Stimulated activated naive CD8-positive, alpha-beta T cell treated with anti-CD3 and anti-CD28 coated beads, Interleukin-15, amount 100 ng/mL, for 72 hours (primary cell): ENCODE measurements around the gene NECTIN4.

ENCODE experiments used
- ATAC-seq: fragments of 150-1000 bp; cut with Tn5 transposase; 2 replicates; pipeline ENCODE4 v1.10.0; 2021; ENCODE audit warnings: mild to moderate bottlenecking, moderate library complexity
- DNase-seq, 2 donors: peaks; one replicate each; pipeline ENCODE4 v3.0.0; 2021 to 2022
- H3K27ac Mint-ChIP-seq, 2 donors: one replicate each; pipeline ENCODE4 v1.8.0; 2022; ENCODE audit warnings: mild to moderate bottlenecking in 2 of 2, mixed read lengths in 2 of 2, moderate library complexity in 2 of 2
- H3K27me3 Mint-ChIP-seq: one replicate; pipeline ENCODE4 v1.8.0; 2022; ENCODE audit warnings: mixed read lengths
- H3K4me1 Mint-ChIP-seq: one replicate; pipeline ENCODE4 v1.8.0; 2022; ENCODE audit warnings: mild to moderate bottlenecking, mixed read lengths
- H3K4me3 Mint-ChIP-seq, 2 donors: one replicate each; pipeline ENCODE4 v1.8.0; 2022; ENCODE audit warnings: mild to moderate bottlenecking in 2 of 2, mixed read lengths in 2 of 2, moderate library complexity in 1 of 2
- H3K9me3 Mint-ChIP-seq, 2 donors: one replicate each; pipeline ENCODE4 v1.8.0; 2022; ENCODE audit warnings: mixed read lengths in 2 of 2

The NECTIN4 gene

GRCh38 chr1:161080441-161081405 is 8.6 kb downstream of the NECTIN4 start:
- Mint-ChIP-seq H3K4me3 (no peak overlapping the region), H3K27me3 (no peaks in the 10 kb centered on the region), H3K4me1 (no peaks in the 10 kb centered on the region), H3K9me3 (no peaks in the 10 kb centered on the region), H3K27ac (peak overlapping the region in 1 of 2 donors; percentile 13)
- DNase-seq (no peak), ATAC-seq (no peak)

GRCh38 chr1:161079436-161080110 is 9.8 kb downstream of the NECTIN4 start:
- H3K4me3 Mint-ChIP-seq = no peak overlapping the region
- ATAC-seq (no peak), DNase-seq (no peak)
- H3K9me3 Mint-ChIP-seq = no peaks in the 10 kb centered on the region
- no peak overlapping the region for H3K27ac Mint-ChIP-seq
- H3K27me3 Mint-ChIP-seq = no peaks in the 10 kb centered on the region
- peaks cover 5% of the 10 kb centered on the region for H3K4me1 Mint-ChIP-seq

DNA sequence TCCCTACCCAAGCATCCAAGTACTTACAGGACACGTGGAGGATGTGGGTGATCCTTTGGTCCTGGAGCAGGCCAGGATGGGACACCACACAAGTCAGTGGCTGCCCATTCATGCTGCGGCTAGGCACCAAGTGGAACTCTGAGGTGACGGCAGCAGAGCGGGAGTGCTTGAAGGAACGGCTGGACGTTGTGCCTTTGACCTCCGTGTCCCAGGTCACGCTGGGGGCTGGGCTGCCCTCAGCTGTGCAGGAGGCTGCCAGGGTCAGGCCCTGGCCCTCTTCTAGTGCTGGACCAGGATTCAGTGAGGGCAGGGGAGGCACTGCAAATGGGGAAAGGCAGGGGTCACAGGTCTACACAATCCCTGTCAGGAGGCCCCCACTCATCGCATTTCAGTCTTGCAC is 11.9 kb downstream of the NECTIN4 start:
- Mint-ChIP-seq H3K27ac (no peak overlapping the region), H3K4me1 (peaks cover 26% of the 10 kb centered on the region), H3K4me3 (no peak overlapping the region), H3K9me3 (no peaks in the 10 kb centered on the region), H3K27me3 (no peaks in the 10 kb centered on the region)
- DNase-seq = no peak
- no peak for ATAC-seq

GRCh38 chr1:161076410-161076809 is 12.9 kb downstream of the NECTIN4 start:
- H3K4me1 Mint-ChIP-seq = peaks cover 36% of the 10 kb centered on the region
- H3K27me3 Mint-ChIP-seq = no peaks in the 10 kb centered on the region
- H3K4me3 Mint-ChIP-seq = no peak overlapping the region
- H3K9me3 Mint-ChIP-seq = no peaks in the 10 kb centered on the region
- H3K27ac Mint-ChIP-seq = peak overlapping the region in 1 of 2 donors; percentile 80
- DNase-seq = no peak
- ATAC-seq = no peak

GRCh38 chr1:161074676-161075368 is 14.5 kb downstream of the NECTIN4 start:
- DNase-seq = no peak
- Mint-ChIP-seq H3K4me3 (no peak overlapping the region), H3K27ac (no peak overlapping the region), H3K27me3 (no peaks in the 10 kb centered on the region), H3K4me1 (peaks cover 52% of the 10 kb centered on the region), H3K9me3 (no peaks in the 10 kb centered on the region)
- ATAC-seq = no peak

GRCh38 chr1:161073474-161074121 is 15.8 kb downstream of the NECTIN4 start:
- Mint-ChIP-seq H3K9me3 (no peaks in the 10 kb centered on the region), H3K4me3 (no peak overlapping the region), H3K4me1 (peaks cover 53% of the 10 kb centered on the region), H3K27ac (peak overlapping the region in 1 of 2 donors; percentile 83), H3K27me3 (no peaks in the 10 kb centered on the region)
- ATAC-seq (no peak), DNase-seq (no peak)

GRCh38 chr1:161072751-161073449 is 16.5 kb downstream of the NECTIN4 start:
- Mint-ChIP-seq H3K4me1 (peaks cover 55% of the 10 kb centered on the region), H3K27me3 (no peaks in the 10 kb centered on the region), H3K9me3 (no peaks in the 10 kb centered on the region), H3K4me3 (no peak overlapping the region), H3K27ac (peak overlapping the region in 1 of 2 donors; percentile 83)
- ATAC-seq = no peak
- DNase-seq = no peak

DNA sequence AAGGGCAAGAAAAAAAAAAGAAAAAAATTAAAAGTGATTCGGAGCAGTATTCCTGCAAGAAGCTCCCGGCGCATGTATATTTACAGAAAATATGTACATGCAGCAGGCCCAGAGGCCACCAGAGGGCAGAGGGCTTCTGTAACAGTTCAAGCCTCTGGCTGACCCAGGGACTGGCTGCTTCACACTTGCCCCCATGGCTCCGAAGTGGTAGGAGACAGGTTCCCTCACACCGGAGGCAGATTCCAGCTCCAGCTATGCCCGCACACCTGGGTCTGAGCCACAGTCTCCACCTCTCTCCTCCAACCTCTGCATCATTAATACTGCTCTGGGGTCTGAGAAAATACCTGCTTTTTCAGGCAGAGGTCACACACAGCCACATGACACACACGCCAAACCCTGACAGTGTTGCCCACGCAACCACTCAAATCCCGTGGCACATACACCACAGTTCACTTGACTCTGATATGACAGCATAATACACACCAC is 17.4 kb downstream of the NECTIN4 start:
- Mint-ChIP-seq H3K4me1 (peaks cover 65% of the 10 kb centered on the region), H3K4me3 (no peak overlapping the region), H3K9me3 (no peaks in the 10 kb centered on the region), H3K27ac (no peak overlapping the region), H3K27me3 (no peaks in the 10 kb centered on the region)
- ATAC-seq (no peak), DNase-seq (peak; percentile 41 to 49)

- no peak overlapping the region for H3K4me3 Mint-ChIP-seq
- ATAC-seq (no peak), DNase-seq (no peak)
- H3K27ac Mint-ChIP-seq = peak overlapping the region in 1 of 2 donors; percentile 99
- no peaks in the 10 kb centered on the region for H3K27me3 Mint-ChIP-seq
- peaks cover 77% of the 10 kb centered on the region for H3K4me1 Mint-ChIP-seq
- H3K9me3 Mint-ChIP-seq = no peaks in the 10 kb centered on the region
Observed at GRCh38 chr1:161070761-161071160, 18.6 kb downstream of the NECTIN4 start.

GRCh38 chr1:161069731-161070270 is 19.6 kb downstream of the NECTIN4 start, which contains the start of gene ARHGAP30:
Gene ARHGAP30 (minus strand): TSS chr1:161069891. CDS start chr1:161069624, 267 bp downstream.
- Mint-ChIP-seq H3K9me3 (no peaks in the 10 kb centered on the region), H3K27ac (peak within 1 kb of the TSS; percentile 97 to 99), H3K4me1 (peaks cover 83% of the 10 kb centered on the region), H3K27me3 (no peaks in the 10 kb centered on the region), H3K4me3 (peak within 1 kb of the TSS; percentile 83 to 94)
- DNase-seq (peak; percentile 77 to 91), ATAC-seq (peak; percentile 92)

GRCh38 chr1:161069241-161069640 is 20.1 kb downstream of the NECTIN4 start:
- Mint-ChIP-seq H3K27me3 (no peaks in the 10 kb centered on the region), H3K4me3 (peak overlapping the region; percentile 83 to 94), H3K4me1 (peaks cover 83% of the 10 kb centered on the region)

DNA sequence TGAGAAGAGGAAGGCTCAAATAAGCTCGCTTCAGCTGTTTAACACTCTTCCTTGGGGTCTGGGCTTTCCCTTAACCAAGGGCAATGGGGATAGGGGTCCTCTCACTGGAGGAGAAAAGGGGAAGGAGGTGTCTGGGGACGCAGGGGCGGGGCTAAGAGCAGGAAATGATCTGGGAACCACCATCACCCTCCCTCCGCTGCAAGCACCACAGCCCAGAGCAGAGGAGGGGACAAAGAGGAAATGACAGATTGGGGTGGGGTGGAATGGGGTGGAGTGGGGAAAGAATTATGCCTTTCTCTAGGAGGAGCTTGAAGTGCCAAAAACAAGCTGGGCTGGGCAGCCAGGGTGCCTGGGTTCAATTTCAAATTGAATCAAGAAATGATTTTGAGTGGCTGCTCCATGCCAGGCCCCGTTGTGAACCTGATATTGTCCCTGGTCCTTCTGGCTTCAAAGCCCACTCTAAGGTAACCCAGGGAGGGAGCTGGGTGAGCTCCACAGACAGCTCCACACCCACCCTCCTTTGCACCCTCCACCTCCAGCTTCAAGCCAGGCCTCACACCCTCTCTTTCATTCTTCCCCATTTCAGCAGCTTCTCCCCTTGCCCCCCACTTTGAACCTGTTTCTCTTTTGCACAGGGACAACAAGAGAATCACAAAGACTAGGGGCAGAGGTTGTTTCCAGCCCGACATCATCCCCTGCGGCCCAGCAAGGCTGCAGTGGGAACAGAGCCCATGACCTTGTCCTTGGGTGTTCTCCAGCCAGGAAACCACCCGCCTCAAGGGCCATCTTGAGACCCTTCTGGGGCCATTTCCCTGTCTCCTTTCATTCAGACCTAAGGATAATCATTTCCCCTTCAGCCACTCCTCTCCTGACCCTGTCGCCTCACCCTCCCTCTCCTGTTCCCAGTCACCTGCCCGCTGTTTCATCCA is 20.8 kb downstream of the NECTIN4 start:
- peak; percentile 44 to 80 for DNase-seq
- H3K27ac Mint-ChIP-seq = peak overlapping the region; percentile 97 to 99
- ATAC-seq = peak; percentile 72
- peak overlapping the region; percentile 83 to 94 for H3K4me3 Mint-ChIP-seq
- H3K9me3 Mint-ChIP-seq = no peaks in the 10 kb centered on the region
- peaks cover 83% of the 10 kb centered on the region for H3K4me1 Mint-ChIP-seq
- no peaks in the 10 kb centered on the region for H3K27me3 Mint-ChIP-seq

More at GRCh38 chr1:161069241-161069640, 20.1 kb downstream of the NECTIN4 start:
- peak overlapping the region; percentile 97 to 99 for H3K27ac Mint-ChIP-seq
- DNase-seq (no peak), ATAC-seq (no peak)
- H3K9me3 Mint-ChIP-seq = no peaks in the 10 kb centered on the region

GRCh38 chr1:161066694-161067093 is 22.7 kb downstream of the NECTIN4 start:
- H3K4me3 Mint-ChIP-seq = peak overlapping the region; percentile 83 to 94
- no peaks in the 10 kb centered on the region for H3K27me3 Mint-ChIP-seq
- ATAC-seq = peak; percentile 25
- peak overlapping the region; percentile 74 to 97 for H3K27ac Mint-ChIP-seq
- H3K4me1 Mint-ChIP-seq = peaks cover 84% of the 10 kb centered on the region
- H3K9me3 Mint-ChIP-seq = no peaks in the 10 kb centered on the region
- DNase-seq = no peak
